22Rv1 (cell line): ENCODE measurements around the gene AFM.

ENCODE experiments used
- ZFX ChIP-seq: fragments of 450-650 bp; IDR thresholded peaks from 2 replicates; pipeline ENCODE4 v1.6.1; 2017; ENCODE audit warnings: antibody characterized with exemption, borderline replicate concordance
- TF ChIP-seq, protein P1 (sequence below): fragments of 450-650 bp; IDR thresholded peaks from 2 replicates; pipeline ENCODE4 v1.5.1; 2017; ENCODE audit warnings: mild to moderate bottlenecking

GRCh38 chr4:73432169-73433000 lies 49.2 kb upstream of the AFM start:
- TF ChIP-seq, protein P1, sequence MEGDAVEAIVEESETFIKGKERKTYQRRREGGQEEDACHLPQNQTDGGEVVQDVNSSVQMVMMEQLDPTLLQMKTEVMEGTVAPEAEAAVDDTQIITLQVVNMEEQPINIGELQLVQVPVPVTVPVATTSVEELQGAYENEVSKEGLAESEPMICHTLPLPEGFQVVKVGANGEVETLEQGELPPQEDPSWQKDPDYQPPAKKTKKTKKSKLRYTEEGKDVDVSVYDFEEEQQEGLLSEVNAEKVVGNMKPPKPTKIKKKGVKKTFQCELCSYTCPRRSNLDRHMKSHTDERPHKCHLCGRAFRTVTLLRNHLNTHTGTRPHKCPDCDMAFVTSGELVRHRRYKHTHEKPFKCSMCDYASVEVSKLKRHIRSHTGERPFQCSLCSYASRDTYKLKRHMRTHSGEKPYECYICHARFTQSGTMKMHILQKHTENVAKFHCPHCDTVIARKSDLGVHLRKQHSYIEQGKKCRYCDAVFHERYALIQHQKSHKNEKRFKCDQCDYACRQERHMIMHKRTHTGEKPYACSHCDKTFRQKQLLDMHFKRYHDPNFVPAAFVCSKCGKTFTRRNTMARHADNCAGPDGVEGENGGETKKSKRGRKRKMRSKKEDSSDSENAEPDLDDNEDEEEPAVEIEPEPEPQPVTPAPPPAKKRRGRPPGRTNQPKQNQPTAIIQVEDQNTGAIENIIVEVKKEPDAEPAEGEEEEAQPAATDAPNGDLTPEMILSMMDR: no peak
- TF ChIP-seq ZFX: no peak
